Heart left ventricle (tissue), 16 donors: ENCODE data around the gene UGT1A7. TPM values are rescaled to one million over a fixed set of nuclear protein-coding genes. Genes with fewer than 3 reads are reported as not detected.

Experiments used
- ATAC-seq, 4 donors: fragments of 200-7000 bp; cut with Tn5 transposase; one replicate each; pipeline ENCODE4 v1.9.1; 2020 to 2022; ENCODE audit warnings: moderate library complexity in 4 of 4, mild to moderate bottlenecking in 3 of 4, moderate number of reproducible peaks in 1 of 4
- DNase-seq, 5 donors: peaks; one replicate each; pipeline ENCODE4 v3.0.0-alpha.2; 2020
- H3K27ac ChIP-seq, 12 donors: fragments of 200-600 bp; sonication (generic) in 4 of 12; one replicate each; pipeline versions ENCODE4 v1.5.0 to v1.8.0; 2016 to 2022; ENCODE audit warnings: mild to moderate bottlenecking in 2 of 12
- H3K27me3 ChIP-seq, 9 donors: fragments of 200-600 bp; sonication (generic) in 2 of 9; one replicate each; pipeline versions ENCODE4 v1.5.1 to v1.8.0; 2016 to 2022; ENCODE audit warnings: mild to moderate bottlenecking in 3 of 9
- H3K36me3 ChIP-seq, 9 donors: fragments of 200-600 bp; sonication (generic) in 2 of 9; one replicate each; pipeline versions ENCODE4 v1.5.0 to v1.8.0; 2018 to 2022; ENCODE audit warnings: mild to moderate bottlenecking in 2 of 9
- H3K4me1 ChIP-seq, 12 donors: fragments of 200-600 bp; sonication (generic) in 4 of 12; one replicate each; pipeline versions ENCODE4 v1.5.0 to v1.8.0; 2016 to 2022; ENCODE audit warnings: mild to moderate bottlenecking in 3 of 12
- H3K4me3 ChIP-seq, 12 donors: fragments of 200-600 bp; sonication (generic) in 4 of 12; one replicate each; pipeline versions ENCODE4 v1.5.0 to v1.8.0; 2017 to 2022; ENCODE audit warnings: mild to moderate bottlenecking in 9 of 12, moderate library complexity in 4 of 12
- H3K9me3 ChIP-seq, 12 donors: fragments of 200-600 bp; sonication (generic) in 4 of 12; one replicate each; pipeline versions ENCODE4 v1.5.0 to v1.8.0; 2016 to 2022; ENCODE audit warnings: mild to moderate bottlenecking in 1 of 12
- CTCF ChIP-seq, 12 donors: fragments of 200-600 bp; sonication (generic) in 4 of 12; IDR thresholded peaks; one replicate each; pipeline versions ENCODE4 v1.5.0 to v1.8.0; 2018 to 2022; ENCODE audit warnings: antibody characterized with exemption in 12 of 12, mild to moderate bottlenecking in 5 of 12
- POLR2A ChIP-seq, 2 donors: fragments of 450-650 bp; IDR thresholded peaks; one replicate each; pipeline ENCODE4 v1.6.1; 2017; ENCODE audit warnings: antibody characterized with exemption in 2 of 2, mild to moderate bottlenecking in 2 of 2, moderate library complexity in 2 of 2
- WGBS, 4 donors: extraction: QIAGEN DNeasy Blood & Tissue Kit in 2 of 4; methylation state at CpG; one replicate each; pipeline versions ENCODE4 v1.1.5 to v1.1.7; 2013 to 2018; 5-methylcytosine and 5-hydroxymethylcytosine counted together
- intact Hi-C, 10 donors: fragments of 100-400 bp; cut with DNase I; formaldehyde crosslinking; loops; one replicate each; pipeline versions ENCODE4 v1.11.1 to v1.14.2; 2022
- polyA plus RNA-seq, 2 donors: library from polyadenylated mRNA; stranded (reverse); fragments of 200-250 nt; gene quantifications; one replicate each; pipeline ENCODE4 v1.2.3, GENCODE V29; 2013
- total RNA-seq, 9 donors: library from RNA; depleted of rRNA in 2 of 9; stranded (reverse); fragments of >200 nt in 2 of 9; fragmentation: NEBNext Ultra II Directional in 3 of 9; extraction: Animal tissue kit (Norgen Biotek cat#: 25700) in 3 of 9; gene quantifications; one replicate each; pipeline versions ENCODE4 v1.1.0 to v1.2.4, GENCODE V29; 2016 to 2023
- donor health status: ischemic (EF 13 %, LVEDD 7.1; RV severe dilation, severe dysfunction).
- donor health status: healthy with polysubstance abuse.
- donor health status: DM: no; HTN: yes; CAD: no.
- donor health status: DM: no; HTN: no; CAD: no.
- donor health status: ischemic (EF 25% LVEDD 6.9; RV normal size, moderate dysfunction).
- donor health status: ischemic (EF 25% LVEDD 5.7; RV mildly dilated, moderate dysfunction).
- donor health status: healthy.
- donor health status: DM: yes; HTN: yes; CAD: no.
- donor health status: ischemic (EF 35%, LVEDD 5.7; RV mildly dilated, moderate dysfunction).
- donor health status: nonischemic (EF 11% LVEDD 7.7; RV severe dilation, severe dysfunction).
- donor health status: DM: yes; HTN: yes; CAD: no.
- donor health status: PGD.
- donor health status: ischemic (EF 29% LVEDD 5.4; RV normal size, mild dysfunction).
- donor health status: nonischemic (EF 23%, LVEDD 6.1; RV moderate dilation, normal function).

UGT1A7 gene
- total and polyA plus RNA-seq, 11 donors, result not detected

GRCh38 chr2:233680361-233681045, 1.2 kb upstream of the UGT1A7 start:
- intact Hi-C loops, result no loop called here
- H3K9me3 ChIP-seq, result no peaks in the 10 kb centered on the region
- ATAC-seq, result no peak
- H3K36me3 ChIP-seq, result no peaks in the 10 kb centered on the region
- H3K4me1 ChIP-seq, result no peaks in the 10 kb centered on the region
- TF ChIP-seq POLR2A (IDR thresholded peaks at IDR 0.05), result no peak
- TF ChIP-seq CTCF (IDR thresholded peaks at IDR 0.05), result no peak
- no peak overlapping the region for H3K4me3 ChIP-seq
- WGBS, 4 donors, result 77 to 93% (median 78%) methylated on average over 4 of the region's 4 CpGs
- no peak for DNase-seq
- no peak overlapping the region for H3K27ac ChIP-seq
- peaks cover 0 to 21% (median 0%) of the 10 kb centered on the region in 9 donors for H3K27me3 ChIP-seq

- intact Hi-C loops, result no loop called here
- no peak for ATAC-seq
Measured at GRCh38 chr2:233684640-233685039, 2.9 kb downstream of the UGT1A7 start.

GRCh38 chr2:233686928-233687327, 5.2 kb downstream of the UGT1A7 start:
- no peak for ATAC-seq

More at GRCh38 chr2:233684640-233685039, 2.9 kb downstream of the UGT1A7 start:
- WGBS, 4 donors, result 66 to 73% (median 67%) methylated on average over 1 of the region's 1 CpG
- DNase-seq, result no peak
- Histone ChIP-seq H3K27ac (no peak overlapping the region), H3K9me3 (no peaks in the 10 kb centered on the region), H3K4me1 (no peaks in the 10 kb centered on the region), H3K36me3 (no peaks in the 10 kb centered on the region), H3K27me3 (peaks cover 0 to 11% (median 0%) of the 10 kb centered on the region in 9 donors), H3K4me3 (no peak overlapping the region)
- TF ChIP-seq POLR2A (IDR thresholded peaks at IDR 0.05) (no peak), CTCF (IDR thresholded peaks at IDR 0.05) (no peak)

GRCh38 chr2:233688341-233688740, 6.6 kb downstream of the UGT1A7 start:
- WGBS, 4 donors, result 74 to 81% (median 76%) methylated on average over 5 of the region's 5 CpGs

More at GRCh38 chr2:233686928-233687327, 5.2 kb downstream of the UGT1A7 start:
- no peak overlapping the region for H3K27ac ChIP-seq
- H3K9me3 ChIP-seq, result no peaks in the 10 kb centered on the region
- no peak for DNase-seq
- H3K27me3 ChIP-seq, result peaks cover 0 to 11% (median 0%) of the 10 kb centered on the region in 9 donors
- TF ChIP-seq CTCF (IDR thresholded peaks at IDR 0.05) (no peak), POLR2A (IDR thresholded peaks at IDR 0.05) (no peak)
- no peak overlapping the region for H3K4me3 ChIP-seq
- 76 to 89% (median 77%) methylated on average over 5 of the region's 5 CpGs for WGBS, 4 donors
- no peaks in the 10 kb centered on the region for H3K36me3 ChIP-seq
- intact Hi-C loops, result no loop called here
- H3K4me1 ChIP-seq, result no peaks in the 10 kb centered on the region

More at GRCh38 chr2:233688341-233688740, 6.6 kb downstream of the UGT1A7 start:
- Histone ChIP-seq H3K36me3 (no peaks in the 10 kb centered on the region), H3K27me3 (peaks cover 0 to 11% (median 0%) of the 10 kb centered on the region in 9 donors), H3K27ac (no peak overlapping the region), H3K9me3 (no peaks in the 10 kb centered on the region), H3K4me3 (no peak overlapping the region), H3K4me1 (no peaks in the 10 kb centered on the region)
- intact Hi-C loops, result no loop called here
- no peak for TF ChIP-seq POLR2A (IDR thresholded peaks at IDR 0.05)
- TF ChIP-seq CTCF (IDR thresholded peaks at IDR 0.05), result no peak
- no peak for ATAC-seq
- no peak for DNase-seq
